Measurements from ENCODE around the gene NDUFV1.

GRCh38 chr11:67583247-67584204 is 23.2 kb upstream of the NDUFV1 start, which contains the start of gene GSTP1:
- TF ChIP-seq MAX (IDR thresholded peaks at IDR 0.05; ENCODE audit: low read depth), result peak; percentile 49; the same call in 1 of the 2 replicates
- TF ChIP-seq POLR2AphosphoS5 (IDR thresholded peaks at IDR 0.05; ENCODE audit: low read depth, low read length), result peak; percentile 99
- TF ChIP-seq GABPA (IDR thresholded peaks at IDR 0.05; ENCODE audit: low read depth), result peak; percentile 23; the same call in 1 of the 2 replicates
- peak; percentile 74 for TF ChIP-seq CTCF (IDR thresholded peaks at IDR 0.05)
- 0 out of 2 replicates have a peak, but pooled peaks have one; percentile 63 for TF ChIP-seq SIN3A (IDR thresholded peaks at IDR 0.05; ENCODE audit: borderline replicate concordance, low read depth, low read length)
